H9 (cell line): ENCODE results near the gene SPTLC1. TPM values are rescaled to one million over a fixed set of nuclear protein-coding genes. Genes with fewer than 3 reads are reported as not detected.
"Not testable (repeated sequence)": the region's sequence is repeated elsewhere in the genome, so short reads cannot be mapped to it uniquely, and the experiment has no call there.

Source experiments
- DNase-seq: peaks from one replicate; pipeline ENCODE4 v3.0.0-alpha.2; 2017
- H2AFZ ChIP-seq: one replicate; pipeline ENCODE4 v1.6.1; 2013; ENCODE audit warnings: mild to moderate bottlenecking, low read length, control low read depth, moderate library complexity
- H2AK5ac ChIP-seq: 2 replicates; pipeline ENCODE4 v1.6.1; 2013; ENCODE audit warnings: low read length, control low read depth, mixed read lengths; ENCODE audit not compliant: insufficient read length
- H2BK120ac ChIP-seq: one replicate; pipeline ENCODE4 v1.6.1; 2013; ENCODE audit warnings: low read depth, mild to moderate bottlenecking, low read length, control low read depth, inconsistent platforms; ENCODE audit not compliant: poor library complexity, severe bottlenecking
- H2BK12ac ChIP-seq: 2 replicates; pipeline ENCODE4 v1.6.1; 2013; ENCODE audit warnings: low read length, control low read depth, mixed read lengths, low read depth; ENCODE audit not compliant: insufficient read length
- H2BK15ac ChIP-seq: 2 replicates; pipeline ENCODE4 v1.6.1; 2013; ENCODE audit warnings: low read depth, low read length, control low read depth
- H2BK20ac ChIP-seq: one replicate; pipeline ENCODE4 v1.6.1; 2013; ENCODE audit warnings: low read depth, mild to moderate bottlenecking, low read length, control low read depth, inconsistent platforms; ENCODE audit not compliant: poor library complexity, severe bottlenecking
- H2BK5ac ChIP-seq: 2 replicates; pipeline ENCODE4 v1.6.1; 2013; ENCODE audit warnings: low read length, control low read depth, mixed read lengths; ENCODE audit not compliant: insufficient read length
- H3K14ac ChIP-seq: 2 replicates; pipeline ENCODE4 v1.6.1; 2013; ENCODE audit warnings: low read length, control low read depth; ENCODE audit not compliant: insufficient read depth
- H3K18ac ChIP-seq: 2 replicates; pipeline ENCODE4 v1.6.1; 2013; ENCODE audit warnings: low read depth, mild to moderate bottlenecking, mixed read lengths, low read length, control low read depth; ENCODE audit not compliant: insufficient read length
- H3K23ac ChIP-seq: 2 replicates; pipeline ENCODE4 v1.6.1; 2013; ENCODE audit warnings: low read length, control low read depth, mixed read lengths, low read depth; ENCODE audit not compliant: insufficient read length
- H3K23me2 ChIP-seq: 2 replicates; pipeline ENCODE4 v1.6.1; 2013; ENCODE audit warnings: low read depth, mild to moderate bottlenecking, mixed read lengths, low read length, control low read depth; ENCODE audit not compliant: insufficient read length, poor library complexity, severe bottlenecking
- H3K27ac ChIP-seq: 2 replicates; pipeline ENCODE4 v1.5.1; 2013; ENCODE audit warnings: low read length, control low read depth, mixed read lengths, low read depth; ENCODE audit not compliant: insufficient read length
- H3K27me3 ChIP-seq: 2 replicates; pipeline ENCODE4 v1.6.1; 2013; ENCODE audit warnings: low read length, control low read depth, inconsistent platforms; ENCODE audit not compliant: insufficient read depth
- H3K4ac ChIP-seq: 2 replicates; pipeline ENCODE4 v1.6.1; 2013; ENCODE audit warnings: low read depth, mild to moderate bottlenecking, control low read depth, inconsistent platforms, low read length, moderate library complexity
- H3K4me1 ChIP-seq: 2 replicates; pipeline ENCODE4 v1.6.1; 2013; ENCODE audit warnings: low read length, control low read depth, inconsistent platforms; ENCODE audit not compliant: insufficient read depth
- H3K4me2 ChIP-seq: 2 replicates; pipeline ENCODE4 v1.6.1; 2013; ENCODE audit warnings: low read length, control low read depth, mixed read lengths; ENCODE audit not compliant: insufficient read length, insufficient read depth
- H3K56ac ChIP-seq: 2 replicates; pipeline ENCODE4 v1.6.1; 2013; ENCODE audit warnings: low read depth, mild to moderate bottlenecking, mixed read lengths, low read length, control low read depth; ENCODE audit not compliant: insufficient read length
- H3K79me1 ChIP-seq: 2 replicates; pipeline ENCODE4 v1.6.1; 2013; ENCODE audit warnings: low read depth, mild to moderate bottlenecking, moderate library complexity, low read length, control low read depth, inconsistent platforms; ENCODE audit not compliant: insufficient read depth, poor library complexity, severe bottlenecking
- H3K79me2 ChIP-seq: 2 replicates; pipeline ENCODE4 v1.6.1; 2013; ENCODE audit warnings: low read length, control low read depth, inconsistent platforms; ENCODE audit not compliant: insufficient read depth
- H3K9ac ChIP-seq: 2 replicates; pipeline ENCODE4 v1.6.1; 2013; ENCODE audit warnings: low read length, control low read depth, mixed read lengths; ENCODE audit not compliant: insufficient read length; ENCODE audit errors: extremely low read depth
- H3K9me3 ChIP-seq: one replicate; pipeline ENCODE4 v1.6.1; 2013; ENCODE audit warnings: low read depth, low read length, inconsistent platforms; ENCODE audit not compliant: control insufficient read depth
- H3T11ph ChIP-seq: one replicate; pipeline ENCODE4 v1.6.1; 2013; ENCODE audit warnings: mild to moderate bottlenecking, low read length, control low read depth, inconsistent platforms
- H4K20me1 ChIP-seq: one replicate; pipeline ENCODE4 v1.6.1; 2013; ENCODE audit not compliant: control insufficient read depth, insufficient read length, insufficient read depth
- H4K5ac ChIP-seq: 2 replicates; pipeline ENCODE4 v1.6.1; 2013; ENCODE audit warnings: low read depth, mild to moderate bottlenecking, mixed read lengths, low read length, control low read depth; ENCODE audit not compliant: insufficient read length
- H4K8ac ChIP-seq: replicated peaks from 2 replicates; pipeline ENCODE4 v1.6.1; 2013; ENCODE audit warnings: low read length, control low read depth, mixed read lengths, low read depth; ENCODE audit not compliant: insufficient read length
- H4K91ac ChIP-seq: 2 replicates; pipeline ENCODE4 v1.6.1; 2013; ENCODE audit warnings: low read depth, mild to moderate bottlenecking, moderate library complexity, mixed read lengths, low read length, control low read depth; ENCODE audit not compliant: insufficient read length
- H3K27ac Mint-ChIP-seq, 3 experiments: 2 replicates in 2 of 3; 3 replicates in 1 of 3; pipeline ENCODE4 v1.8.0; 2020 to 2021; ENCODE audit warnings: mixed read lengths in 3 of 3, mild to moderate bottlenecking in 1 of 3, moderate library complexity in 1 of 3
- H3K27me3 Mint-ChIP-seq: 2 replicates; pipeline ENCODE4 v1.8.0; 2021; ENCODE audit warnings: low read depth, mild to moderate bottlenecking, moderate library complexity, mixed read lengths
- H3K36me3 Mint-ChIP-seq, 3 experiments: 2 replicates in 2 of 3; 3 replicates in 1 of 3; pipeline ENCODE4 v1.8.0; 2020 to 2021; ENCODE audit warnings: low read depth in 3 of 3, mixed read lengths in 3 of 3; ENCODE audit not compliant: insufficient read depth in 1 of 3
- H3K4me1 Mint-ChIP-seq, 2 experiments: 2 replicates each; pipeline ENCODE4 v1.8.0; 2020; ENCODE audit warnings: mixed read lengths in 2 of 2
- H3K4me3 Mint-ChIP-seq, 2 experiments: 2 replicates in 1 of 2; 3 replicates in 1 of 2; pipeline ENCODE4 v1.8.0; 2020 to 2021; ENCODE audit warnings: mild to moderate bottlenecking in 2 of 2, mixed read lengths in 2 of 2, moderate library complexity in 1 of 2
- H3K9me3 Mint-ChIP-seq, 2 experiments: 2 replicates in 1 of 2; 3 replicates in 1 of 2; pipeline ENCODE4 v1.8.0; 2020; ENCODE audit warnings: mild to moderate bottlenecking in 2 of 2, mixed read lengths in 2 of 2, moderate library complexity in 1 of 2
- WGBS: extraction: QIAGEN DNeasy Blood & Tissue Kit; methylation state at CpG from one replicate; pipeline ENCODE4 v1.1.7; 2013; ENCODE audit warnings: missing lambda C conversion rate, low lambda C conversion rate, mixed read lengths; ENCODE audit not compliant: insufficient read length; ENCODE audit errors: extremely low coverage; 5-methylcytosine and 5-hydroxymethylcytosine counted together
- total RNA-seq: library from RNA; stranded (reverse); gene quantifications from 2 replicates; pipeline ENCODE4 v1.2.1, GENCODE V29; 2021

The SPTLC1 gene
- total RNA-seq, 1 experiment from 2014 or later, result 73.5 TPM

DNA sequence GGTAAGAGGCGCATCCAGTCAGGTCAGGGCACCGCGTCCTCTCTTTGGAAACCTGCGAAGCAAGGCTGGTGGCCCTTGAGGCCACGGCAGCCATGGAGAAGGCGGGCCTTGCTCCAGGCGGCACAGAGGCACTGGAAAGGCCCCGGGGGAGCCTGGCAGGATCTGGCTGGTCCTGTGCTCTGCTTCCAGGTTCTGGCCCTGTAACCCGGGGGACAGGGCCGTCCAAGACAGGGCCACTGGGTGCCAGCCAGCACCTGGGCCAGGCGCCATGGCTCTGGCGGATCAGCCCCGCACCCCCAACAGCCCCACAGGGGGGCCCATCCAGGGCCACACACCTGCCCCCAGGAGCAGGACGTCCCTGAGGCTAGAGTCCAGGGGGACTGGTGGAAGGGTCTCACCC, 11.6 kb downstream of the SPTLC1 start:
- H3K9me3 ChIP-seq, H2AFZ ChIP-seq, H2AK5ac ChIP-seq, H3K27ac ChIP-seq, DNase-seq, H4K8ac ChIP-seq, H3K27me3 Mint-ChIP-seq, H3K4me3 Mint-ChIP-seq, H2BK120ac ChIP-seq, H3K23me2 ChIP-seq, H3K79me2 ChIP-seq, H3T11ph ChIP-seq, H3K18ac ChIP-seq, H3K27me3 ChIP-seq, H3K14ac ChIP-seq, H3K4me1 ChIP-seq, H2BK15ac ChIP-seq, H2BK20ac ChIP-seq, H3K4me2 ChIP-seq, H2BK5ac ChIP-seq, H4K20me1 ChIP-seq, H3K79me1 ChIP-seq, H4K5ac ChIP-seq, H2BK12ac ChIP-seq, H3K4ac ChIP-seq, H3K56ac ChIP-seq, H3K23ac ChIP-seq, H3K27ac Mint-ChIP-seq, H3K9ac ChIP-seq, H4K91ac ChIP-seq, H3K9me3 Mint-ChIP-seq: not testable (repeated sequence)
- WGBS, result no CpG with 5 or more reads among the region's 14 CpGs
- Mint-ChIP-seq H3K4me1 (peaks cover 0 to 12% of the 10 kb centered on the region in 2 experiments; a peak in 2 of 4 replicates), H3K36me3 (peaks cover 47 to 69% (median 51%) of the 10 kb centered on the region in 3 experiments)
